GM18861 (cell line): Measurements from ENCODE around the gene CCDC34.
"Not testable (repeated sequence)": the region's sequence is repeated elsewhere in the genome, so short reads cannot be mapped to it uniquely, and the experiment has no call there.

Source experiments
- ATAC-seq: cut with Tn5 transposase; IDR thresholded peaks from one replicate; pipeline ENCODE4 v1.9.1; 2021; ENCODE audit not compliant: unreplicated experiment

The CCDC34 gene

DNA sequence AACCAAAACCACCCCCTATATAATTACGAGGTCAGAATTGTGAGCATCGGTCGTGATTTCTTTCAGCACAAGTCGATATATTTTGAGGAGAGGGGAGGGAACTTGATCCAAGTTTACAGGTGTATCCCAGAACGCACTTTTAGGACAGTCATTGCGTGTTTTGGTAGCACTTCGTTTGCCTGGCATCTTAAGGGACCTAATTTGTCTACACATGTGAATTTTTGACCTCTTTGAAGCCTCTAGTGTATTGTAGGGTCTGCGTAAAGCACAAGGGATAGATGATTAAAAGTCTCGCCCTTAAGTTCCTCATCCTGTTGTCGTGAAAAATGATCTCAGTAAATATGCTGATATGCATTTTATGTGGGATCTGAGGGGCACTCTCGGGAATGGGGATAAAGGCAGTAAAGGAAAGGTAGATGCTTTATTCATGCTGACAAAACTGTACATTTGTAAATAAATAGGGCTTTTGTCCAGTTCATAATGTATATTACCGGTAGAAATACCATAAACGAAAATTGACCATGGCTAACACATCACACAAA lies 632 bp upstream of the CCDC34 start:
- no peak for ATAC-seq

GRCh38 chr11:27361649-27362431 lies 1.2 kb downstream of the CCDC34 start:
- ATAC-seq = no peak

GRCh38 chr11:27358296-27358695 lies 4.7 kb downstream of the CCDC34 start:
- no peak for ATAC-seq

GRCh38 chr11:27357250-27357649 lies 5.8 kb downstream of the CCDC34 start:
- no peak for ATAC-seq

GRCh38 chr11:27356624-27357222 lies 6.3 kb downstream of the CCDC34 start:
- ATAC-seq = no peak

GRCh38 chr11:27355575-27356104 lies 7.4 kb downstream of the CCDC34 start:
- ATAC-seq = no peak

DNA sequence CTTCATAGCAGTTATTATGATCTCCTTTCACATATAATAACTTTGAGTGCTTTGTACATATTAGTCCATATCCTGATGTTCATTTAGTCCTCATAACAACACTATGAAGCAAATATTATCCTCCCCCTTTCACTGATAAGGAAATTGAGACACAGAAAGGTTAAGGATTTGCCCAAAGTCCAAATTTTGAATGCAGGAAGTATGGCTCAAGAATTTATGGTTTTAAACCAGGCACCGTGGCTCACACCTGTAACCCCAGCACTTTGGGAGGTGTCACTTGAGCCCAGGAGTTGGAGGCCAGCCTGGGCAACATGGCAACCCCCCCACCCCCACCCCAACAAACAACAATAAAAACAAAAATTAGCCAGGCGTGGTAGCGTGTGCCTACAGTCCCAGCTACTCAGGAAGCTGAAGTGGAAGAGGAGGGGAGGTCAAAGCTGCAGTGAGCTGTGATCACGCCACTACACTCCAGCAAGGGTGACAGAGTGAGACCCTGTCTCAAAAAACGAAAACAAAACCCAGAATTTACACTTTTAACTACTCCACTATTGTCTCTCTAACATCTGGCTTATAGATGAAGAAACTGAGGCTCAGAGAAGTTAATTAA lies 8.6 kb downstream of the CCDC34 start:
- ATAC-seq = no peak

- no peak for ATAC-seq
Observed at GRCh38 chr11:27353593-27354358, 9.2 kb downstream of the CCDC34 start.

DNA sequence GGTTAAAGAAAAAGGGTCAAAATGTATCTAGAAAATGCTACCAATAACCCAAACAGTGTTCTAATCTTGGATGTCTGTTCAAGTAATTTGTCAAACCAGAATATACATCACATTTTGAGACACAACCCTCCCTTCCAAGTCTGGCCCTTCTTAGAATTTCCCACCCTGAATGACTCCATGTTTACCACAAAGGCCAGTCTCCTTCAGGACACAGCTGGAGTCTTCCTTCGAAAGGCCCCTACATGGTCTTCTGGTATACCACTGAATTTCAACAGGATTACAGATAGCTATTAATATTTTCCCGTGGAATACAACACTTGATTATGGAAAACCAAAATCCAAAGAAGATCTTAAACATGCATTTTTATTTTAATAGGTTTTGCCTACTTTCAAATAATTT lies 10.2 kb downstream of the CCDC34 start:
- no peak for ATAC-seq

DNA sequence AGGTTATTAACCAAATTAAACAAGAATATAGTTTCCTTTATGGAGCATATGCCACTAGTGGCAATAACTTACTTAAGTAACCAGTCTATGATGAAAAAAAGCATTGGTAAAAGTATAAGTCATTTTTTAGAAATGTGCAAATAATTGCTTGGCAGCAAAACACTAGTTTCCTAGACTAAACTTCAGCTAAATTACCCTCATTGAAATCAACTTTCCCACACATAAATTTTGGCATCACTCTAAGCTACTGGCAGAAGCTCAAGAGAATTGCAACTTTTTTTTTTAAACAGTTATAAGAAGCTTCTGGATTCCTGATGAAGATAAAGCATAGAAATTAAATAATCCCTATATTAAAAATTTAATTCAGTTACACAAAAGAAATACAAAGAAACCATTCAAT lies 12.5 kb downstream of the CCDC34 start:
- ATAC-seq = no peak

GRCh38 chr11:27349919-27350318 lies 13.1 kb downstream of the CCDC34 start:
- no peak for ATAC-seq

- no peak for ATAC-seq
Observed at GRCh38 chr11:27348340-27348873, 14.6 kb downstream of the CCDC34 start.

DNA sequence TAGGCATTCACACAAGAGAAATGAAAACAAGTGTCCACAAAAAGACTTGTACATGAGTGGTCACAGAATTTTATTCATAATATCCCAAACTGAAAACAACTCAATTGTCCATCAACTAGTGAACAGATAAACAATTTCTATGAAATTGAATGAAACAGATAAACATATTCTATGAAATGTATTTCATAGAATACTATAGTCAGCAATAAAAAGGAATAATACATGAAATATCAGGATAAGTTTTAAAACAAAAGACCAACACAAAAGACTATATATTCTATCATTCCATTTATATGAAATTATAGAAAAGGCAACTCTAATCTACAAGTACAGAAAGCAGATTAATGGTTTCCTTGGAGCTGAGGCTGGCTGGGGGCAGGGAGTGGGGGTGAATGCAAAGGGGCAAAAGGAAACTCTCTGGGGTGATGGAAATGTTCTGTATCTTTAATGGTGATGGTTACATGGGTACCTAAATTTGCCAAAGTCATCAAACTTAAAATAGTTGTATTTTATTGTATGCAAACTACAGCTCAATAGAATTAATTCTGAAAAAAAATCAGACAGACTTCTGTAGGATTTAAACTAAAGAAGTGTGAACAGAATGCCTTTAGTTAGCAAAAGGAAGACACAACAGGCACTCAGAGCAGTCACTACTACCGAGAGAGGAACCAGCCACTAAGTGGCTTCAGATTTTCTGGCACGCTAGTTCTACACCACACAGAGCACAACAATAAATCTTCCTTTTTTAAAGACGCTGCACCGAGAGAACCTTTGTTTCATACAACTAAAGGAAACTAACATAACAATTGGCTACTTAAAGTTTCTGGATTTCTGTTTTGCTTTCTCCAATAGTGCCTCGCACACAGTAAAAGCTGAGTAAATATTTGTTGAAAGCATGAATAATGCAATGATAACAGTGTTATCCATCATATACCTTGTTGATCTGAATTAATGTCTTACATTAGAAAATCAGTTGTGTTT lies 15.4 kb downstream of the CCDC34 start:
- ATAC-seq = no peak

- ATAC-seq = no peak
Observed at GRCh38 chr11:27339941-27340340, 23.1 kb downstream of the CCDC34 start.

DNA sequence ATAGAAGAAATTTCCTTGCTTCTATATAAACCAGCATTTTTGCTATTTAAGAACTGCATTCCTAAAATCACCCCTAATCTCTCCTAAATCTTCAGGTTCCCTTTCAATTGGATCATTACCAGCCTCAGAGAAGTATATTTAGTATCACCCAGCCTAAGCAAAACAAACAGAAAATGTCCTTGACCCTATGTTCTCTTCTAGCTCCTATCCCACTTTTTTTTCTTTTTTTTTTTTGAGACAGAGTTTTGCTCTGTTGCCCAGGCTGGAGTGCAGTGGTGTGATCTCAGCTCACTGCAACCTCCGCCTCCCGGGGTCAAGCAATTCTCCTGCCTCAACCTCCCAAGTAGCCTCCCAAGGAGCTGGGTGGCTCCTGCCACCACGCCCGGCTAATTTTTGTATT lies 28.3 kb downstream of the CCDC34 start:
- ATAC-seq = not testable (repeated sequence)

GRCh38 chr11:27331981-27332380 lies 31.0 kb downstream of the CCDC34 start:
- ATAC-seq = no peak

DNA sequence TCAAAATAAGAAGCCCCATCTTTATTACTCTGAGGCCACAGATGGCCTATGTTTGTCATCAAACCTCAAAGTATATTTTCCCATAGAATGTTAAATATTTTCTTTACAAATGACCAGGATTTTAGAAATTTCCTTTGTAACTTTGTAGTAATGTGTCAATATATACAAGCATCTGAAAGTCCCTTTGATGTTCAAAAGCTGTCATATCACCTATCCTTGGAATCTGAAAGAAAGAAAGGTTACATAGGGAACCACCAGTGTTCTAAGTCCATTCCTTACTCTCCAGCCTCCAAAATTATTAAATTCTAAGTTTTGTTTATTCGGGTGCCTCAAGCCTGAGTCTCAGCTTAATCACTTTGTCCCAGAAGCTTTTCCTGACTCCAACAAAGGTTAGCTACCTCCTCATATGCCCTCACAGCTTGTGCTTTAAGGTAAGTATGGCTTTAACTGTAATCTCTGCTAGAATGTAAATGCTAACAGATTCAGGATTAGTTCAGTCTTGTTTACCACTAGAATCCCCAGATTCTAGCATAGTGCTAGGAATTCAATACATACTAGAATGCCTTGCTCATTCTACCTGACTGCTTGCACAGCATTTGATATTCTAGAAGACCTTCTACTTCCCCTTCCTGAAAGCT lies 32.3 kb downstream of the CCDC34 start:
- ATAC-seq = no peak

DNA sequence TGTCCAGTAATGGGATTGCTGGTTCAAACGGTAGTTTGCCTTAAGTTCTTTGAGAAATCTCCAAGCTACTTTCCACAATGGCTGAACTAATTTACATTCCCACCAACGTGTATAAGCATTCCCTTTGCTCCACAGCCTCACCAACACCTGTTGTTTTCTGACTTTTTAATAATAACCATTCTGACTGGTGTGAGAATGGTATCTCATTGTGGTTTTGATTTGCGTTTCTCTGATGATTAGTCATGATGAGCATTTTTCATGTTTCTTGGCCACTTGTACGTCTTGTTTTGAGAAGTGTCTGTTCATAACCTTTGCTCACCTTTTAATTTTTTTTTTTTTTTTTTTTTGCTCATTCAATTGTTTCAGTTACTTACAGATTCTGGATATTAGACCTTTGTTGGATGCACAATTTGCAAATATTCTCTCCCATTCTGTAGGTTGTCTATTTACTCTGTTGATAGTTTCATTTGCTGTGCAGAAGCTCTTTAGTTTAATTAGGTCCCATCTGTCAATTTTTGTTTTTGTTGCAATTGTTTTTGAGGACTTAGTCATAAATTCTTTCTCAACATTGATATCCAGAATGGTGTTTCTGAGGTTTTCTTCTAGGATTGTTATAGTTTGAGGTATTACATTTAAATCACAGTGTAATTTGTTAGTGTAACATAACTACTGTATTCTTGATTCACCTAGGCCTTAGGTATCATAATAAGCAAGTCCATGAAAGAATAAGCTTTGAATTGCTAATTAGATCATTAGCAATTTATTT lies 33.0 kb downstream of the CCDC34 start:
- no peak for ATAC-seq
